HG03354 (cell line): Measurements from ENCODE around the gene DOCK11.

Experiments
- ATAC-seq: cut with Tn5 transposase; IDR thresholded peaks from one replicate; pipeline ENCODE4 v1.9.1; 2021; ENCODE audit warnings: mild to moderate bottlenecking; ENCODE audit not compliant: unreplicated experiment, poor library complexity, severe bottlenecking

Gene DOCK11

GRCh38 chrX:118603981-118604380, 108.4 kb downstream of the DOCK11 start:
- peak; percentile 70 for ATAC-seq

GRCh38 chrX:118612290-118612689, 116.7 kb downstream of the DOCK11 start:
- ATAC-seq = no peak

- ATAC-seq = no peak
Observed at GRCh38 chrX:118614150-118614549, 118.5 kb downstream of the DOCK11 start.

- no peak for ATAC-seq
Observed at GRCh38 chrX:118615141-118615540, 119.5 kb downstream of the DOCK11 start.

GRCh38 chrX:118621081-118621759, 125.6 kb downstream of the DOCK11 start:
- ATAC-seq = no peak

GRCh38 chrX:118623062-118623461, 127.4 kb downstream of the DOCK11 start:
- ATAC-seq = no peak

- no peak for ATAC-seq
Observed at GRCh38 chrX:118626346-118626745, 130.7 kb downstream of the DOCK11 start.

GRCh38 chrX:118627084-118627758, 131.6 kb downstream of the DOCK11 start:
- ATAC-seq = no peak

GRCh38 chrX:118630848-118631247, 135.2 kb downstream of the DOCK11 start:
- no peak for ATAC-seq

GRCh38 chrX:118631586-118631985, 136.0 kb downstream of the DOCK11 start:
- peak; percentile 61 for ATAC-seq

- peak; percentile 57 for ATAC-seq
Observed at GRCh38 chrX:118632862-118633261, 137.2 kb downstream of the DOCK11 start.

- no peak for ATAC-seq
Observed at GRCh38 chrX:118633530-118633929, 137.9 kb downstream of the DOCK11 start.

- ATAC-seq = no peak
Observed at GRCh38 chrX:118634336-118634735, 138.7 kb downstream of the DOCK11 start.

- no peak for ATAC-seq
Observed at GRCh38 chrX:118637997-118638396, 142.4 kb downstream of the DOCK11 start.

GRCh38 chrX:118644378-118644777, 148.8 kb downstream of the DOCK11 start:
- ATAC-seq = no peak

- no peak for ATAC-seq
Observed at GRCh38 chrX:118652717-118653116, 157.1 kb downstream of the DOCK11 start.

- ATAC-seq = no peak
Observed at GRCh38 chrX:118654331-118654730, 158.7 kb downstream of the DOCK11 start.

- no peak for ATAC-seq
Observed at GRCh38 chrX:118655561-118656246, 160.1 kb downstream of the DOCK11 start.

- no peak for ATAC-seq
Observed at GRCh38 chrX:118657413-118657812, 161.8 kb downstream of the DOCK11 start.

GRCh38 chrX:118660085-118660484, 164.5 kb downstream of the DOCK11 start:
- no peak for ATAC-seq

GRCh38 chrX:118665204-118665603, 169.6 kb downstream of the DOCK11 start:
- no peak for ATAC-seq
